Embryonic facial prominence (tissue), 1 donor: ENCODE measurements around the gene IGFBP2.

Source experiments
- DNase-seq: peaks from one replicate; pipeline ENCODE4 v3.0.0-alpha.2; 2016; ENCODE audit errors: extremely low spot score

The IGFBP2 gene

DNA sequence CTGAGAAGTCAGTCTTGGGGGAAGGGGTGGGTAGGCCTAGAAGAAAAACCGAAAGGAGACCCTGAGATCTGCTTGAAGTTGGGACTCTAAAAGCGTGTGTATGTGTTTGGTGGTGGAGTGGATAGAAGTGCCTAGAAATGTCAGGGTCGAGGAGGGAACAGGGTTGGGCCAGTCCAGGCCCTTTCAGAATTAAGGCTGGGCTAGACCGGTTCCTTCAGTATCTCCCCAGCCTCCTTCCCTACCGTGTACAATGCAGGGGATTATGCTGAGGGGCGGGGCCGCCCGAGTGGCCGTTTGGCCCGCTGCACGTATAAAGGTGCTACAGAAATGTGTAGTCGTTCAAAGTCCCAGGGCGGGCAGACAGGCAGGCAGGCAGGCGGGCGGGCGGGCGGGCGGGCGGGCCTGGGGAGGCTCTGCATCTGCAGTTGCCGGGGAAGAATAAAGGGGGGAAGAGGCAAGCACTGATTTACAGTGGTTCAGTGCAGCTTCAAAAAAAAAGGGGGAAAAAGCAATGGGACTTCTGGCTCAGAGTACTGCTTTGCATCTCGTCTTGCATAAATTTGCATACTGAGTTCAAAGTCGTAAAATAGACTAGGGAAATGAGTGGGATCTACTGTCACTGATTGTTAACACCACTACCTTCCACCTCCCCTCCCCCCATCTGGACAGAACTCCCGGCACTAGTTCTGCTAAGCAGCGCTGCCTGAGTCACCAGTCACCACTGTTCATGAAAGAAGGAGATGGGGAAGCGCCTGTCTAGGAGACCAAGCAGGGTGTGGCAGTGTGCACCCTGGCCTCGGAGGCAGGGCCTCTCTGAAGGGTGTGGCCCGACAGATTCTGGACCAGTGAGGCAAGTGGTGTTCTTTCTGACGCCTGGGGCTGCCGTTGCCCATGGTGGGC, 3.6 kb downstream of the IGFBP2 start:
- DNase-seq: no peak

DNA sequence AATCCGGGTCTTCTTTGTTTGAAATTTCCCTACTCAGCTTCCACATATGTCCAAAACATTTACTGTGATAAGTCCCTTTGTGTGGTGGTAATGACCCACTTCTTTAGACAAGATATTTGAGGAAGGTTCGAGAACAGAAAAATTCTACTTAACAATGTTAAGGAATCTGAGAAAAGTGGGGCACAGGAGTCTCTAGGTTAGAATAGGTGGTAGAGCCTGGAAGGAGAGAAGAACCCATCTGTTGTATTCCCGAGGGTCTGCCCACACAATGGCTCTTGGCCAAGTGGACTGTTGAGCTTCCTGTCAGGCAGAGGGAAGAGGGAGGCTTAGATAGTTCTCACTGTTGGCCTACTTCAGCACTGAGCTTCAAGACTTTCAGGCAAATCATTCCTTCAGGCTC, 4.3 kb downstream of the IGFBP2 start:
- DNase-seq: no peak

DNA sequence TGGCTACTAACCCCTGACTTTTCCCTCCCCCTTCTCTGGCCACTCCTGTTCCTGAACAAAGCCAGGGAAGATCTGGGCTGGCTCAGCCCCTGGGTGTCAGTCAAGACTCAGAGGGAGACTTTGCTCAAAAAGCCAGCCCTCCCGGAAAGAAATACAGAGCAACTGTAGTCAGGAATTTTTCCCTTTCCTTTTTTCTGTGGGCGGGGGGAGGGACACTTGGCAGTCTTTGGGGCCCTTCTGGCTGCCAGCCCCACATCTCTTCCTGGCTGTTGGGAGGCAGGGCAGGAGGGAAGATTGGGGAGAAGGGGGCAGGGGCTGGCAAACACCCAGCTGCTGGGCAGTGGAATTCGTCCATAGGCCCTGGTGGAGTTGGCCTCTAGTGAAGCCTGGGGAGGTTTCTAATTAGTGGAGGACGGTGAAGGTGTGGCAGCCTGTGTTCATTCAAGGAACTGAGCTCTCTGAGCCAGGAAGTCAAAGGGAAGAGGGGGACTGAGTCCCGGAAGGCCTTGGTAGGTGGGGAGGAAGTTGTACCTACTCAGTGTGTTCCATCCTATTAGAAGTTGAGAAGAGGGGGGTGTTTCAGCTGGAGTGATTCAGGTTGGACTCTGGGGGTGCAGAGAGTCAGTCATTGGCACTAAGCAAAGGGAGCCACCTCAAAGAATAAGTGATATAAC, 10.9 kb downstream of the IGFBP2 start:
- DNase-seq: no peak

DNA sequence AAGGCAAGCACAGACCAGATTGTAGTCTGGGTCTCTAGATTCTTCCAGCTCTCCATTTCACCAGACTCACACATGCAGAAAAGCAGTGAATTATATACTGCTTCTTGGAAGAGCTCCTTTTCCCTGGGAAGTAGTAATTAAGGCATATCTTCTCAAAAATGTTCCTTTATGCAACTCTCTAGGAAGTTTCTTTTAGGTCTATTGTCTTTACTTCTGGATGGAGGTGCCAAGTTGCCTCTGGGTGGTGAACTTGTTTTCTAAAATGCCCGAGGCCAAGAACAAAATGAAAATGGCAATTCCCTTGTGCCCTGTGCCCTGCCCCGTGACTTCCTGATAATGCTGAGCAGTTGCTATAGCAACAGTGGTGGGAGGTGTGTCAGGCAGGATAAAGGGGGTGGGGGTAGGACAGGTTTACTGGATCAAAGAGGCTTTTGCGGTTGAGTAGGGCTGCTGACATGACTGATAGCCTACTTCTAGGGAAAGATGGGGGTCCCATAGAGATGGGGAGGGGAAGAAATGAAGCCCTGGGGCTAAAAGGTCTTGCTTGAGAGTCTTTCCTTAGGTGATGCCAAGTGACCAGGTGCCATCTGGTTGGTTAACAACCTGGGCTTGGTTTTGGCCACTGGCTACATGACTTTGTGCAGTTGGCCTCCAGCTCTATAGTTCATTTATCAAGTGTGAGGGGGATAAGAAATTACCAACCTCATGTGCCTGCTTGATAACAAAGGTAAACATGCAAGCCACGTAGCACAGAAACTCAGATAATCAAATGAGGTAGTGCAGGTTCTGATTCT, 11.8 kb downstream of the IGFBP2 start:
- no peak for DNase-seq

DNA sequence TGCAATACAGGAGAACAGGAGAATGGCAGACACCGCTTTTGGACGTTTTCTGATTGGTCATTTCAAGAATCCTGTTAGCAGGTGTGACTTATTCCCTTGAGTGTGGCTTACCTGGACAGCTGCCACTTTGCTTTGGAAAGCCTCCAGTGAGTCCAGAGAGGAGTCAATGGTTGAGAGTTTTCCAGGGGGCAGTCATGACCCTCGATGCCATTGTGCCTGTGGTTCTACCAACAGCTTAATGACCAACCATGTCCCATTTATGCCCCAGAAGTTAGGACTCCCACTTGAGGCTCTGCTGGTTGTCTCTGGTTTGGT, 12.4 kb downstream of the IGFBP2 start:
- no peak for DNase-seq

DNA sequence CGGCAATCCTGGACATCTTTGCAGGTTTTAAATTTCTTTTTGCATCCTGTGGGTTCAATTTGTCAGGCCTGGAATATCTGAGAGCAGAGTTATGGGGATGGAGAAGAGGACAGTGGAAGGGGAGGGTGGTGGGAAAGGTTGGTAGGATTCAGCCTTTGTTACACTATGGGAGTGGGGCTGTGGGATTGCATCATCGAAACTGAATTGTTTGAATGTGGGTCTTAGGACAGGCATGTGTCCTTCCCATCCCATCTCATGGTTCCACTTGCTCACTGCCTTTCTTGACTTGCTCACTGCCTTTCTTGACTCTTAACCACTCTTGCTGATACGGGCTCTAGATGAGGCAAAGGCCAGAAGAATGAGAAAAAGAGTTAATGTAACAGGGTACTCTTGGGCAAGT, 12.9 kb downstream of the IGFBP2 start:
- no peak for DNase-seq

DNA sequence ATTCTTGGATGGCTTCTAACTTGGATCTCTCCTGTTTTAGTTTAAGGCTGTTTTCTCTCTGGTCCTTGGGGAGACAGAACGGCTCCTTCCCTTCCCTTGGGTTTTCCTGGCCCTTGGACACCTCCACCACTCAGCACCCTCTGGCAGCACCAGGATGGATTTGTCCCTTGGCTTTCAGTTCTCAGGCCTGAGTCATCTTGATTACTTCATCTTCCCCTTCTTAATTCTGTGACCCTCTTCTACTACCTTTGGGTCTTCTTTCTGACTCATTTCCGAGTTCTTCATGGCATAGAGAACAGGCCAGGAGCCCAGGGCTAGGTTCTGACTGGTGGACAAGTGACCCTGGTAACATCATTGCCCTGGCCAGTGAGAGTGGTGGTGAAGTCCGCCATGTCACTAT, 14.9 kb downstream of the IGFBP2 start:
- no peak for DNase-seq

DNA sequence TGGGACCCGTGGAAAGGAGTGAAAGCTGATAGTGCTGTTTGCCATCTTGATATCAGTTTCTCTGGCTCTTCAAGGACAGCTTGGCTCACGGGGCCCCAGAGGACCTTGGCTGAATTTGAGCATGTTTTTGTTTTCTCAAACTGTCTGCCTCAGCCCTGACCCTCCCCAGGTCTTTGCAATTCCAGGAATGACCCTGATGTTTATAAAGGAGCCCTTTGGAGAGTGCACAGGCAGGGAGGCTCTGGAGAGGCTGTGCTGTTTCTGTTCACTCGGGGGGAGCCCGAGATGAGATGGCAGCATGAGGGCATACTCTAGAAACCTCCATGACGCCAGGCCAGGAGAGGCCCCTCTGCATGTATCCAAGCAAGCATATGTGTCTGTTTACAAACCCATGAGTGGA, 16.4 kb downstream of the IGFBP2 start:
- DNase-seq: no peak

GRCh38 chr2:216650626-216651257, 17.5 kb downstream of the IGFBP2 start:
- DNase-seq: no peak

GRCh38 chr2:216651351-216651881, 18.2 kb downstream of the IGFBP2 start:
- peak; percentile 65 for DNase-seq

DNA sequence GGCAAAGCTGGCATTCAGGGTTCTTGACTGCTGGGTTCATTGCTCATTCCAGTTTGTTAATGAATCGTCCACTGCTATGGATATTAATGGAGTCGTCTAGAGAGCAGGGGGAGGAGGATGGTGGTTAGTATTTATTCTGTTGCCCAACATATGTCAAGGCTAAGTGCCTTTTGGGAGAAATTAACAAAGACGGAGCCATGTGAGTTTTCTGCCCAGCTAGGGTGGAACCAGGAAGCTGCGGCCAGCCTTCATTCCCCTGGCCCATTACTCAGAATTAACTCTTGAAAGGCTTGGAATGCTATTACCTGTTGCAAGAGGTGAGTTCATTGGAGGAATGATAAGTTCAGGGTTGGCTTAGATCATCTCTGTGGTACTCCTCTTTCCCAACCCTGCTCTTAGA, 19.3 kb downstream of the IGFBP2 start:
- no peak for DNase-seq

- DNase-seq: no peak
These were observed 20.0 kb downstream of the IGFBP2 start for GRCh38 chr2:216653093-216653799.

- no peak for DNase-seq
These were observed 20.7 kb downstream of the IGFBP2 start for GRCh38 chr2:216653931-216654365.

GRCh38 chr2:216654528-216655052, 21.4 kb downstream of the IGFBP2 start:
- no peak for DNase-seq

- DNase-seq: no peak
These were observed 24.1 kb downstream of the IGFBP2 start for GRCh38 chr2:216657086-216657855.

- no peak for DNase-seq
These were observed 24.8 kb downstream of the IGFBP2 start for GRCh38 chr2:216657980-216658379.

GRCh38 chr2:216658757-216659156, 25.5 kb downstream of the IGFBP2 start:
- no peak for DNase-seq

GRCh38 chr2:216659276-216659675, 26.1 kb downstream of the IGFBP2 start:
- no peak for DNase-seq

GRCh38 chr2:216660496-216660895, 27.3 kb downstream of the IGFBP2 start:
- no peak for DNase-seq

DNA sequence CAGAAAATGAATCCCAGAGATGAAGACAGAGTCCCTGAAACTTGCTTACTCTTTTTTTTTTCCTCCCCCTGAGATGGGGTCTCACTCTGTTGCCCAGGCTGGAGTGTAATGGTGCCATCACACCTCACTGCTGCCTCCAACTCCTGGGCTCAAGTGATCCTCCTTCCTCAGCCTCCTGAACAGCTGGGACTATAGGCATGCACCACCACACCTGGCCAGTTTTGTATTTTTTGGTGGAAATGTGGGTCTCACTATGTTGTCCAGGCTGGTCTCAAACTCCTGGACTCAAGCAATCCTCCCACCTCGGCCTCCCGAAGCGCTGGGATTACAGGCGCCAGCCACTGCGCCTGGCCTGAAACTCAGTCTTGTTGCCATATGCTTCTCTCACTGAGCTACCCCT, 27.8 kb downstream of the IGFBP2 start:
- no peak for DNase-seq
